ENCODE data around the gene PRRT3.
"Not testable (repeated sequence)": the region's sequence is repeated elsewhere in the genome, so short reads cannot be mapped to it uniquely, and the experiment has no call there.

Gene PRRT3

DNA sequence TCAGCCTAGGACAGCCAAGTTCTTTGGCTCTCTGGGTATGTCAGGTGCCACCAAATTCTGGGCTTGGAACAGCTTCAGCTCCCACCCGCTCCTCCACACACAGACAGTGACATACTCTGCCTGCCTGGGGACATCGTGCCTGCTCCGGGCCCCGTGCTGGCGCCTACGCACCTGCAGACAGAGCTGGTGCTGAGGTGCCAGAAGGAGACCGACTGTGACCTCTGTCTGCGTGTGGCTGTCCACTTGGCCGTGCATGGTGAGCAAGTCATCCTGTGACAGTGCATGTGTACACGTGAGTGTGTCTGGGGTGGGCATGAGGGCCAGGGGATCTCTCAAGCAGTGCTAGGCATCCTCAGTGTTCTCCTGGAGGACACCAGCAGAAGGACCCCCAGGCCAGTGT is 34.4 kb downstream of the PRRT3 start:
- no peak for DNase-seq

- DNase-seq: no peak
Measured at GRCh38 chr3:9916734-9917680, 35.2 kb downstream of the PRRT3 start, which contains the start of gene IL17RC. Gene IL17RC (plus strand): TSS chr3:9917098. CDS start chr3:9917316, 218 bp downstream.

- no peak for DNase-seq
Measured at GRCh38 chr3:9916346-9916733, 35.9 kb downstream of the PRRT3 start.

GRCh38 chr3:9915254-9916141 is 36.7 kb downstream of the PRRT3 start:
- no peak for DNase-seq

DNA sequence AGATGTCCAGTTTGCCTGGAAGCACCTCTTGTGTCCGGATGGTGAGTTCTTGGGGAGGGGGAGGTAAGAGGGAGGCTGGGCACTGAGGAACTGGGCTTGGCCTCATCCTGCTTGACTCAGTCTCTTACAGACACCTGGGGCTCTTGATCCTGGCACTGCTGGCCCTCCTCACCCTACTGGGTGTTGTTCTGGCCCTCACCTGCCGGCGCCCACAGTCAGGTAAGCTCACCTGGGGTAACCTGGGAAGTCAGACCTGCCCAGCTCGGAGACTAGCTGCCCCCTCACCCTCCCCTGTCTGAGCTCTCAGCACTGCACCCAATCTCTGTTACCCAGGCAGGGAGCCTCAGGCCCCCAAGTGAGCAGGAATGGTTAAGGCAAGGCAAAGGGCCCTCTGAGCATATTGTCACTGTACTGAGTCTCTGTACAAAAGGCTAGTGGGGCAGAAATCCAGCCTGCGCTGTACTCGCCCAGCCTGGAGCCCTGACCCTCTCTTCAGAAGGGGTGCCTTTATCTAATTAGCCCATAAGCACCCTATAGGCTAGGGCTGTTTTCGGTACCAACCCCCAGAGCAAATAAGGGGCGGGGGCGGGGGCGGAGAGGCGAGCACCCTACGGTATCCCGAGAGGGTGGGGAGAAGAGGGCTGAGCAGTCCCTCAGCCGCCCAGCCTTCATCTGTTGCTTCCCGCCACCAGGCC is 37.5 kb downstream of the PRRT3 start:
- no peak for DNase-seq

GRCh38 chr3:9914011-9914410 is 38.2 kb downstream of the PRRT3 start:
- no peak for DNase-seq

DNA sequence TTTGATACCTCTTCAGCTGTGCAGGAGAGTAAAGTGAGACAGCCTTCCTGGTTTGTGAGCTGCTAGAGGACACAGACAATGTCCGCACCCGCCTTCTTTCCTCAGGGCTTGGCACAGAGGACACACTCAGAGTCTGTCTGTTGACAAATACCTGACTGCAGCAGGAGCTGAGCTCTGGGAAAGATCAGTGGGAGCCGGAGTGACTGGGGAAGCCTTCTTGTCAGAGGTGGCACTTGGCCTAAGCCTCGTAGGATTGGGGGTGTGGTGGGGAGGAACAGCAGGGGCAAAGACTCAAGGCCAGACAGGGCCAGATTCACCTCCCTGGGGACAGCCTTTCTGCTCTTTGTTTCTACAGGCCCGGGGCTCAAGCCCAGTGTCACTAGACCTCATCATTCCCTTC is 38.6 kb downstream of the PRRT3 start:
- no peak for DNase-seq

- DNase-seq: no peak
Measured at GRCh38 chr3:9912294-9912935, 39.8 kb downstream of the PRRT3 start.

- DNase-seq: no peak
Measured at GRCh38 chr3:9911863-9912262, 40.3 kb downstream of the PRRT3 start.

- DNase-seq: no peak
Measured at GRCh38 chr3:9909221-9910013, 42.8 kb downstream of the PRRT3 start.

GRCh38 chr3:9908286-9908685 is 43.9 kb downstream of the PRRT3 start:
- no peak for DNase-seq

GRCh38 chr3:9906480-9906879 is 45.7 kb downstream of the PRRT3 start:
- DNase-seq: no peak

DNA sequence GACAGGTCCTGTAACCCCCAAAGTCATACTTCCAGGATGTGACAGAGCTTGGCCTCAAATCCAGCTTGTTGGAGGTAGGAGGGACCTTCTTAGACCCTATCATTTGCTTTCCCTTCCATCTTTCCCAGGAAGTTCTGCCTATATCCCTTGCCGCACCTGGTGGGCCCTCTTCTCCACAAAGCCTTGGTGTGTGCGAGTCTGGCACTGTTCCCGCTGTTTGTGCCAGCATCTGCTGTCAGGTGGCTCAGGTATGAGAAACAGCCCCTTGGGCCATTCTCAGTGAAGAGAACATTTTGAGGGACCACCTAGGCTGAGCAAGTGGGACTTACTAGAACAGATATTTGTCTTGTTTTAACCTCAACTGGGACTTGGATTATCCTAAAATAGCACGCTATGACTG is 48.3 kb downstream of the PRRT3 start:
- no peak for DNase-seq

DNA sequence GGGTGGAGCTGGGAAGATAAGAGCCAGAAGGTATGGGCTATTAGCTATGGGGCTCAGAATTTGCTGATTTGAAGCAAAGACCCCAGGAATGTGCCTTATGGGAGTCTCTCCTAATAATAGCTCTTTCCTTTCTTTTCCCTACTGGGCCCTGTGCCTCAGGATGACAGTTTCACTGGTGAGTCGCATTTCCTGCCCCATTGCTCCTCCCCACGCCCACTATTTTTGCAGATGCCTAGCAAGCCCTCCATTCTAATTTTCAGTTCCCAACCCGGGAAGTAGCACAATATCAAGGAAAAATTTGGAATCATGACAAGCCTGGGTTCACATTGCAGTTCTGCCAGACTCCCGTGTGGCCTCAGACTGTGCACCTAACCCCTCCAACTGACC is 49.0 kb downstream of the PRRT3 start:
- no peak for DNase-seq

- DNase-seq: no peak
Measured at GRCh38 chr3:9902372-9903237, 49.6 kb downstream of the PRRT3 start, which contains the start of gene IL17RE. Gene IL17RE (plus strand): TSS chr3:9902848. CDS start chr3:9902933, 85 bp downstream.

DNA sequence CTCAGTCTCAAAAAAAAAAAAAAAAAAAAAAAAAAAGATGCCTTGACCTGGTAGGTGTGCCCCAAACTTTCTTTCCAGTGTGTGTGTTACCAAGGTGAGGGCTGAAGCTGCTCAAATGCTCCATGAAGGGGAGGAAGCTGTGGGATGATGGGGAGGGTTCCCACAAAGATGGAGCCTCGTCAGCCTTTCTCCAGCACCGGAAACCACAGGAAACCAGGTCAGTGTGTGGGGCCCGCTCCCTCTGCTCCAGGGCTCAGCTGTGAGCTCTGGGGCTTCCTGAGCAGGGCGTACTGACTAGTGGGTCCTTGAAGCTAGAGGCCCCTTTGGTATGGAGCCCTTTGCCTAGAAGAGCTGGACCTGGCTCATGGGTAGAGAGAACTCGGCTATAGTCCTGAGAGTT is 50.2 kb downstream of the PRRT3 start:
- no peak for DNase-seq

GRCh38 chr3:9900965-9901415 is 51.2 kb downstream of the PRRT3 start:
- DNase-seq: not testable (repeated sequence)

DNA sequence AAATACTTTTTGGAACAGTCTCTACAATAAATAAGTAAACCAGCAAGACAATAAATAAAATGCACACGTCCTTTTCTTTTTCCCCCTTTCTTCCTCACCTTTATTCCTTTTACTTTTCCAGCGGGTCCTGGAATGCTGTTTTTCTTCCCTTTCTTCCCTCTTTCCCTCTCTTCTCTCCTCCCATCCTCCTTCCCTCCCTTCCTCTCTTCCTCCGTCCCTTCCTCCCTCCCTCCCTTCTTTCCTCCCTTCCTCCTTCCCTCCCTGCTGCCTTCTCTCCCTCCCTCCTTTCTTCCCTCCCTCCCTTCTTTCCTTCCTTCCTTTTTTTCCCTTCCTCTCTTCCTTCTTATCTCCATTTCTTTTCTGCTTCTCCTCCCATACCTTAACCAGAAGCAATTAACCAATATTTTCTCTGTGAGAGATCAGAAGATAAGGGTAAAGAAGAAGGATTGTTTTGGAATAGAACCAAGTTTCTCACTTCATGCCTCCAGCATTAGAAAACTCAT is 52.9 kb downstream of the PRRT3 start:
- no peak for DNase-seq

DNA sequence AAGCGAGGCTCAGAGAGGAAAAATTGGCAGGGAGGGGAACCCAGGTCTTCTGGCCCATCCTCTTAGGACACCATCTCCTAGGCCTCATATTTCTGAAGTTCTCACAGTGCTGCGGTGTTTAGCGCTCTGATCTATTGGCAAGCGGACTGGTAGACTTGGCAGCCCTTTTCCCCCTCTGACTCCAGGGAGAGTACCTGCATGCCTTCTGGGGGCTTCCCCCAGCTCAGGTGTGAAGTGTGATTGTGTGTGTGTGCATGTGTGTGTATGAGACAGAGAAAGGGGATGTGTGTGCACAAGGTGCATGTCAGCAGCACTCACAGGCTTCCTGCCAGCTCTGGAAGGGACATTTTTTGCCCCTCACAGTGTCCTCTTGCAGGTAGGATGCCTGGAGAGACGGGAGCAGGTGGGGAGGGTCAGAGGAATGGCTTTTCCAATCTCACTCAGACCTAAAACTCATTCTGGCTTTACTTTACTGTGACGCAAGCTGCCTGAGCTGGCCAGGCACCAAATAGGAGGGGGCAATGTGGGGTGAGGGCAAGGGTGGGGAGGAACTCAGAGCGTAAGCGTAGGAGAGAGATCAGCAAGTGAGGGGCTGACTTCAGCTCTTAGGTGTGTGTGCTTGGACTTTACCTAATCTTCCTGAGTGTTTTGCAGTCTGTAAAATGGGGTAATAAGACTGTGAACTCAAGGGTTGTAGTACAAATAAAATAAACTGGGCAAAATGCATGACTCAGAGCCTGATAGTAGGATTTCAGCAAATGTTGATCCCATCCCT is 53.6 kb downstream of the PRRT3 start:
- DNase-seq: no peak
